Sigmoid colon (tissue), 4 donors: ENCODE data around the gene TMCC2.

Experiments
- CTCF ChIP-seq, 4 experiments: fragments of 450-650 bp in 3 of 4; fragments of 200-600 bp in 1 of 4; IDR thresholded peaks; one replicate each; pipeline ENCODE4 v1.5.1; 2016 to 2019; ENCODE audit warnings: antibody characterized with exemption in 4 of 4, mild to moderate bottlenecking in 3 of 4, moderate library complexity in 2 of 4
- EP300 ChIP-seq, 4 donors: sonication (generic); formaldehyde crosslinking; IDR thresholded peaks; one replicate each; pipeline ENCODE4 v1.6.1; 2017; ENCODE audit warnings: antibody characterized with exemption in 4 of 4
- POLR2A ChIP-seq, 2 donors: fragments of 450-650 bp; IDR thresholded peaks; one replicate each; pipeline ENCODE4 v1.6.1; 2016; ENCODE audit warnings: antibody characterized with exemption in 2 of 2, mild to moderate bottlenecking in 2 of 2, moderate library complexity in 2 of 2
- POLR2AphosphoS5 ChIP-seq, 4 donors: sonication (generic); formaldehyde crosslinking; IDR thresholded peaks; one replicate each; pipeline ENCODE4 v1.6.1; 2017; ENCODE audit warnings: antibody characterized with exemption in 4 of 4

GRCh38 chr1:205189131-205189530 is 38.6 kb upstream of the TMCC2 start:
- TF ChIP-seq POLR2AphosphoS5 (IDR thresholded peaks at IDR 0.05): no peak
- no peak for TF ChIP-seq CTCF (IDR thresholded peaks at IDR 0.05)
- no peak for TF ChIP-seq POLR2A (IDR thresholded peaks at IDR 0.05)
- no peak for TF ChIP-seq EP300 (IDR thresholded peaks at IDR 0.05)
